HepG2 (cell line): ENCODE measurements around the gene FBXO24. TPM values are rescaled to one million over a fixed set of nuclear protein-coding genes. Genes with fewer than 3 reads are reported as not detected.

Experiments
- ATAC-seq: fragments of 200-7000 bp; cut with Tn5 transposase; 3 replicates; pipeline ENCODE4 v1.9.1; 2020; ENCODE audit warnings: mild to moderate bottlenecking, moderate library complexity
- BruUV-seq: library from RNA; stranded (reverse); fragments of 400-500 nt; replicated peaks from 2 replicates; lab custom pipeline; 2021; lab: Mats Ljungman, UMichigan
- CTCF ChIA-PET: fragments of 300-600 bp; formaldehyde crosslinking; extraction: SDS; loops from one replicate; lab custom pipeline; 2021; ENCODE audit warnings: low total read pairs, inconsistent platforms, low intra/inter-chr PET ratio; lab: Yijun Ruan, JAX
- POLR2A ChIA-PET: fragments of 350-600 bp; sonication (Branson Sonifier 250); formaldehyde crosslinking; loops from one replicate; lab custom pipeline; 2020; ENCODE audit warnings: antibody characterized with exemption, inconsistent platforms; lab: Yijun Ruan, JAX
- DNase-seq: peaks from one replicate; pipeline ENCODE4 v3.0.0-alpha.2; 2015; ENCODE audit warnings: low spot score
- FAIRE-seq: peaks from 3 replicates; lab custom pipeline; 2011; peaks lifted over from hg19 to GRCh38; lab: Jason Lieb, UNC
- H2AFZ ChIP-seq: one replicate; pipeline ENCODE4 v1.6.1; 2011; ENCODE audit warnings: low read length, inconsistent platforms
- H3K27ac ChIP-seq: fragments of 300-600 bp; 3 replicates; pipeline ENCODE4 v1.8.0; 2011; ENCODE audit warnings: mixed run types, mild to moderate bottlenecking, mixed read lengths, low read length, inconsistent platforms; ENCODE audit not compliant: insufficient read depth; ENCODE audit errors: extremely low read length
- H3K27me3 ChIP-seq, 2 experiments: fragments of 200-600 bp in 1 of 2; 2 replicates in 1 of 2; 3 replicates in 1 of 2; pipeline versions ENCODE4 v1.6.0 to v1.8.0; 2011; ENCODE audit warnings: low read length in 2 of 2, mild to moderate bottlenecking in 2 of 2, moderate library complexity in 2 of 2, inconsistent platforms in 1 of 2; ENCODE audit not compliant: insufficient read depth in 2 of 2, control insufficient read depth in 1 of 2
- H3K36me3 ChIP-seq, 2 experiments: fragments of 200-600 bp in 1 of 2; replicated peaks in 1 of 2; 2 replicates in 1 of 2; 3 replicates in 1 of 2; pipeline versions ENCODE4 v1.5.1 to v1.8.0; 2011; ENCODE audit warnings: low read length in 2 of 2, inconsistent platforms in 1 of 2; ENCODE audit not compliant: insufficient read depth in 2 of 2, control insufficient read depth in 1 of 2
- H3K4me1 ChIP-seq: 2 replicates; pipeline ENCODE4 v1.5.1; 2012; ENCODE audit warnings: low read length, inconsistent platforms; ENCODE audit not compliant: insufficient read depth
- H3K4me2 ChIP-seq: 2 replicates; pipeline ENCODE4 v1.6.0; 2011; ENCODE audit warnings: low read depth, low read length, inconsistent platforms
- H3K4me3 ChIP-seq, 3 experiments: fragments of 200-600 bp in 1 of 3; sonication (generic), shearing (Covaris generic) in 1 of 3; replicated peaks in 1 of 3; 2 replicates each; pipeline ENCODE4 v1.5.1; 2011 to 2016; ENCODE audit warnings: low read length in 3 of 3, inconsistent platforms in 2 of 3, low read depth in 2 of 3, mild to moderate bottlenecking in 2 of 3, control low read depth in 1 of 3, mixed read lengths in 1 of 3; ENCODE audit not compliant: insufficient read depth in 1 of 3
- H3K79me2 ChIP-seq: one replicate; pipeline ENCODE4 v1.6.1; 2011; ENCODE audit warnings: low read length, inconsistent platforms; ENCODE audit not compliant: insufficient read depth
- H3K9ac ChIP-seq: 2 replicates; pipeline ENCODE4 v1.6.0; 2011; ENCODE audit warnings: mild to moderate bottlenecking, low read depth, low read length, inconsistent platforms; ENCODE audit not compliant: insufficient read depth
- H3K9me3 ChIP-seq: 2 replicates; pipeline ENCODE4 v1.5.1; 2012; ENCODE audit warnings: mild to moderate bottlenecking, low read length
- H4K20me1 ChIP-seq: 2 replicates; pipeline ENCODE4 v1.6.0; 2011; ENCODE audit warnings: inconsistent platforms, mild to moderate bottlenecking, low read length, moderate library complexity; ENCODE audit not compliant: insufficient read depth
- DNMT1 ChIP-seq: sonication (generic); formaldehyde crosslinking; IDR thresholded peaks from 2 replicates; pipeline ENCODE4 v1.5.1; 2020; ENCODE audit warnings: mild to moderate bottlenecking, missing genetic modification reagents
- ETV5 ChIP-seq: IDR thresholded peaks from 2 replicates; pipeline ENCODE4 v1.6.1; 2018; ENCODE audit warnings: missing biosample characterization, missing genetic modification reagents, inconsistent platforms, borderline replicate concordance
- PAWR ChIP-seq: sonication (generic); formaldehyde crosslinking; IDR thresholded peaks from 2 replicates; pipeline ENCODE4 v1.4.0; 2020; ENCODE audit warnings: missing genetic modification reagents, mild to moderate bottlenecking, borderline replicate concordance
- PHB2 ChIP-seq: fragments of 450-650 bp; IDR thresholded peaks from 2 replicates; pipeline ENCODE4 v1.6.1; 2018; ENCODE audit not compliant: partially characterized antibody
- ZNF501 ChIP-seq: sonication (generic); formaldehyde crosslinking; IDR thresholded peaks from 2 replicates; pipeline ENCODE4 v1.5.1; 2020; ENCODE audit warnings: mild to moderate bottlenecking, moderate library complexity, missing genetic modification reagents
- WGBS: methylation state at CpG from one replicate; pipeline ENCODE4 v1.1.6; 2017; ENCODE audit warnings: low lambda C conversion rate; 5-methylcytosine and 5-hydroxymethylcytosine counted together
- in situ Hi-C: cut with HindIII; loops from 2 replicates; pipeline ENCODE4 v1.10.0; 2017; ENCODE audit warnings: low pct_unique_long_range_greater_than_20kb; ENCODE audit not compliant: extremely low pct_ligation_motif_present
- intact Hi-C: fragments of 100-400 bp; cut with micrococcal nuclease; formaldehyde crosslinking; loops from one replicate; pipeline ENCODE4 v1.10.0; 2022; ENCODE audit not compliant: unreplicated experiment
- polyA plus RNA-seq, 8 experiments: library from polyadenylated mRNA; depleted of rRNA in 3 of 8; stranded (reverse) in 7 of 8; unstranded in 1 of 8; fragments of >200 nt; fragmentation: Illumina TruSeq in 4 of 8; extraction: Trizol in 4 of 8; gene quantifications; 2 replicates each; pipeline versions ENCODE4 v1.2.1 to v1.2.3, GENCODE V29; 2011 to 2016; ENCODE audit warnings: low read depth in 4 of 8, missing spikeins in 1 of 8, mixed read lengths in 1 of 8; ENCODE audit not compliant: insufficient read depth in 1 of 8
- total RNA-seq, 5 experiments: library from RNA; depleted of rRNA; stranded (reverse); fragments of >200 nt; fragmentation: Illumina TruSeq; extraction: Trizol; gene quantifications; 2 replicates each; pipeline ENCODE4 v1.2.3, GENCODE V29; 2016; ENCODE audit warnings: low read depth in 1 of 5
- TF ChIP-seq, protein P1 (sequence below): sonication (generic); formaldehyde crosslinking; IDR thresholded peaks from 2 replicates; pipeline ENCODE4 v1.4.0; 2020; ENCODE audit warnings: missing genetic modification reagents

The FBXO24 gene
- total and polyA plus RNA-seq, 2 of the 13 experiments (the other 11 are each of a cell fraction or from before 2014, with no cell fraction given), result 0.20 to 0.55 TPM

DNA sequence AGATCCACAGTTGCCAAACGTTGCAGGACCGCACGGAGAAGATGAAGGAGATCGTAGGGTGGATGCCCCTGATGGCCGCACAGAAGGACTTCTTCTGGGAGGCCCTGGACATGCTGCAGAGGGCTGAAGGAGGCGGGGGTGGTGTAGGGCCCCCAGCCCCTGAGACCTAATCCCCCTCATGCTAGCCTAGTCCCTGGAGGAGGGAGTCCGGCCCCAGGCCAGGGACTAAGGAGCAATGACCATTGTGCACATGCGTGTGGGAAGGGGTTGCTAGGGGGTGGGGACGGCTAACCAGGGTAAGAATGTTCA lies 14.6 kb downstream of the FBXO24 start:
- H3K79me2 ChIP-seq, result no peaks in the 10 kb centered on the region
- no peaks in the 10 kb centered on the region for H3K9me3 ChIP-seq
- DNase-seq (no peak), FAIRE-seq (no peak), ATAC-seq (no peak)
- in situ Hi-C loops, result no loop called here
- H3K9ac ChIP-seq, result no peak overlapping the region
- H3K4me2 ChIP-seq, result peak overlapping the region; percentile 64; the same call in 1 of the 2 replicates
- H3K4me1 ChIP-seq, result peaks cover 44% of the 10 kb centered on the region
- POLR2A ChIA-PET, result no interaction called here
- no peaks in the 10 kb centered on the region for H4K20me1 ChIP-seq
- TF ChIP-seq ZNF501 (CRISPR knock-in tag) (peak; percentile 2; the same call in 1 of the 2 replicates), ETV5 (CRISPR knock-in tag) (0 out of 2 replicates have a peak, but pooled peaks have one; percentile 1), PHB2 (no peak), PAWR (no peak)
- TF ChIP-seq, all 625 proteins: peak for 2
- WGBS, result 30% methylated on average over 8 of the region's 9 CpGs
- CTCF ChIA-PET, result no interaction called here
- Histone ChIP-seq H3K4me3 (no peak overlapping the region; a peak in 1 of 6 replicates), H2AFZ (no peak overlapping the region), H3K36me3 (no peaks in the 10 kb centered on the region), H3K27ac (no peak overlapping the region), H3K27me3 (peaks cover 2 to 6% of the 10 kb centered on the region in 2 experiments; a peak in 1 of 5 replicates)
- intact Hi-C loops, result no loop called here
- no TSS peak for BruUV-seq

DNA sequence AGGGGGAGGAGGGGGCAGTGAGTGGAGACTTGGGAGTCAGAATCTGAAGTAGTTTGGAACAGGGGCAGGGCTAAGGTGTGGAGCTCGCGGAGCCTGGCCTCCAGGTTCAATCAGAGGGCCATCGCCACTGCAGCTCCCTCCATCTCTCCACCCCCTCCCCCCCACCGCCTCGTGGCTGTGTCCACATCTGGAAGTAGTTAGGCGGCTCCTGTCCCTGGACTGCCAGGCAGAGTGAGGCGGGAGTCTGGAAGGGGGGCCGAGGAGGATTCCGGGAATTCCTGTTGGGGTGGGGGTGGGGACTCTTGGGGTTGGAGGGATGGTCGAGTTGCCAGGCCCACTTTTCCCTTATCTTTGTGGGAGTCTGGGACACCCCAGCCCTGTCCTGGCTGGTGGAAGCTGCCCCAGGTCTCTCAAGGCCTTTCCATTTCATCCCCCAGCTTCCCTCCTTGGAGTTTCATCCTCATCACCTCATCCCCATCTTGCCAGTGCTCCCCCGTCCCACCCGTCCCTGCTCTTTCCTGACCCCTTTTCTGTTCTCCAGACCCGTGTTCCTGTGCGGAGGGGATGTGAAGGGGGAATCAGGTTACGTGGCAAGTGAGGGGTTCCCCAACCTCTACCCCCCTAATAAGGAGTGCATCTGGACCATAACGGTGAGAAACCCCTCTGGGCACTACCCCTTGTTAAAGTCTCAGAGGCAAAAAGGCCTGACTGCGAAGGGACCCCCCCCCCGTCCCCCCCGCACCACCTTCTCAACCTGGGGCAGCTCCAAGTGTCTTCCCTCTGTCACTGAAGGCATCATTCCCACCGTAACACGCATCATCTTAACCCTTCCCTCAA lies 17.0 kb downstream of the FBXO24 start:
- BruUV-seq, result no TSS peak
- Histone ChIP-seq H3K36me3 (no peaks in the 10 kb centered on the region), H3K79me2 (no peaks in the 10 kb centered on the region), H3K4me1 (peaks cover 44% of the 10 kb centered on the region), H3K4me3 (peak overlapping the region in 2 of 3 experiments; percentile 36 to 71; a peak in 2 of 6 replicates), H2AFZ (no peak overlapping the region), H3K27me3 (0 out of 5 replicates have a peak, but pooled peaks cover 0 to 2% of the 10 kb centered on the region in 2 experiments), H3K9ac (no peak overlapping the region), H3K4me2 (peak overlapping the region; percentile 86), H3K27ac (no peak overlapping the region), H4K20me1 (no peaks in the 10 kb centered on the region), H3K9me3 (no peaks in the 10 kb centered on the region)
- no peak for FAIRE-seq
- peak; percentile 5; the same call in 1 of the 3 replicates for ATAC-seq
- ChIA-PET CTCF (no interaction called here), POLR2A (interaction anchor here (1.2 to 2.9 kb wide), 4 partner anchors 9 to 272 kb away, joined by 3 to 19 read pairs (median 10); partner anchors contain the start of genes FBXO24, LRCH4, MOSPD3 and POP7)
- no peak for TF ChIP-seq DNMT1 (CRISPR knock-in tag)
- TF ChIP-seq, protein P1, sequence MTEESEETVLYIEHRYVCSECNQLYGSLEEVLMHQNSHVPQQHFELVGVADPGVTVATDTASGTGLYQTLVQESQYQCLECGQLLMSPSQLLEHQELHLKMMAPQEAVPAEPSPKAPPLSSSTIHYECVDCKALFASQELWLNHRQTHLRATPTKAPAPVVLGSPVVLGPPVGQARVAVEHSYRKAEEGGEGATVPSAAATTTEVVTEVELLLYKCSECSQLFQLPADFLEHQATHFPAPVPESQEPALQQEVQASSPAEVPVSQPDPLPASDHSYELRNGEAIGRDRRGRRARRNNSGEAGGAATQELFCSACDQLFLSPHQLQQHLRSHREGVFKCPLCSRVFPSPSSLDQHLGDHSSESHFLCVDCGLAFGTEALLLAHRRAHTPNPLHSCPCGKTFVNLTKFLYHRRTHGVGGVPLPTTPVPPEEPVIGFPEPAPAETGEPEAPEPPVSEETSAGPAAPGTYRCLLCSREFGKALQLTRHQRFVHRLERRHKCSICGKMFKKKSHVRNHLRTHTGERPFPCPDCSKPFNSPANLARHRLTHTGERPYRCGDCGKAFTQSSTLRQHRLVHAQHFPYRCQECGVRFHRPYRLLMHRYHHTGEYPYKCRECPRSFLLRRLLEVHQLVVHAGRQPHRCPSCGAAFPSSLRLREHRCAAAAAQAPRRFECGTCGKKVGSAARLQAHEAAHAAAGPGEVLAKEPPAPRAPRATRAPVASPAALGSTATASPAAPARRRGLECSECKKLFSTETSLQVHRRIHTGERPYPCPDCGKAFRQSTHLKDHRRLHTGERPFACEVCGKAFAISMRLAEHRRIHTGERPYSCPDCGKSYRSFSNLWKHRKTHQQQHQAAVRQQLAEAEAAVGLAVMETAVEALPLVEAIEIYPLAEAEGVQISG, result 0 out of 2 replicates have a peak, but pooled peaks have one; percentile 5
- in situ Hi-C loops, result no loop called here
- intact Hi-C loops, result no loop called here
- 46% methylated on average over 20 of the region's 21 CpGs for WGBS
- no peak for DNase-seq
